Measurements from ENCODE around the gene MRPL11. TPM values are rescaled to one million over a fixed set of nuclear protein-coding genes. Genes with fewer than 3 reads are reported as not detected.

The MRPL11 gene
- total and polyA plus RNA-seq, 2 experiments from 2014 or later: 139 to 237 TPM

- peaks cover 20% of the 10 kb centered on the region for H3K4me1 ChIP-seq (ENCODE audit: insufficient read depth)
- DNase-seq (ENCODE audit: low spot score) (no peak), ATAC-seq (no peak)
- TF ChIP-seq JUNB (IDR thresholded peaks at IDR 0.05; ENCODE audit: unreplicated experiment) (no peak), EZH2phosphoT487 (IDR thresholded peaks at IDR 0.05; ENCODE audit: unreplicated experiment) (no peak), ZNF331 (CRISPR knock-in tag; IDR thresholded peaks at IDR 0.05; ENCODE audit: low read depth) (no peak), POLR2AphosphoS5 (IDR thresholded peaks at IDR 0.05; ENCODE audit: low read depth) (no peak), EZH2 (IDR thresholded peaks at IDR 0.05; ENCODE audit: low read depth, unreplicated experiment) (no peak), REST (IDR thresholded peaks at IDR 0.05; ENCODE audit: unreplicated experiment) (no peak), ETS1 (IDR thresholded peaks at IDR 0.05) (no peak), STAT1 (IDR thresholded peaks at IDR 0.05; ENCODE audit: unreplicated experiment) (no peak), CREB1 (CRISPR knock-in tag; IDR thresholded peaks at IDR 0.05; ENCODE audit: low read depth) (no peak), CTCF (conservative IDR thresholded peaks at IDR 0.05; ENCODE audit: low read depth in 2 of 2) (no peak), ZNF462 (CRISPR knock-in tag; IDR thresholded peaks at IDR 0.05) (no peak), NANOG (IDR thresholded peaks at IDR 0.05; ENCODE audit: borderline replicate concordance) (no peak), ZNF114 (CRISPR knock-in tag; IDR thresholded peaks at IDR 0.05) (no peak)
- no peaks in the 10 kb centered on the region for H3K9me2 ChIP-seq (ENCODE audit: insufficient read depth)
- no peak overlapping the region for H3K4me3 ChIP-seq
- H3K27me3 ChIP-seq (ENCODE audit: insufficient read depth): no peaks in the 10 kb centered on the region
- H3K36me3 ChIP-seq (ENCODE audit: insufficient read depth): no peaks in the 10 kb centered on the region; the same call in 1 of the 2 replicates
- no peaks in the 10 kb centered on the region for H3K79me2 ChIP-seq (replicated peaks; ENCODE audit: insufficient read depth)
- Mint-ChIP-seq H3K27me3 (ENCODE audit: insufficient read depth, low read depth, poor library complexity) (peaks cover 8% of the 10 kb centered on the region), H3K4me3 (no peak overlapping the region; the same call in 2 of the 3 replicates), H3K4me1 (peaks cover 35% of the 10 kb centered on the region), H3K36me3 (ENCODE audit: low read depth) (peaks cover 3% of the 10 kb centered on the region; the same call in 1 of the 3 replicates), H3K9me3 (no peaks in the 10 kb centered on the region), H3K27ac (no peak overlapping the region)
- 0 out of 2 replicates have a peak, but pooled peaks cover 9% of the 10 kb centered on the region for H3F3A ChIP-seq (replicated peaks; ENCODE audit: low read depth)
- H3K27ac ChIP-seq (ENCODE audit: low read depth): no peak overlapping the region
- H3K4me2 ChIP-seq: no peak overlapping the region
- no peak overlapping the region for H2AFZ ChIP-seq
- H4K20me1 ChIP-seq (replicated peaks; ENCODE audit: insufficient read depth): no peaks in the 10 kb centered on the region; the same call in 1 of the 2 replicates
Observed at GRCh38 chr11:66473167-66473566, 34.5 kb upstream of the MRPL11 start.

All from GM23338 (cell line).